NCI-H2227 (cell line): ENCODE measurements around the gene ABCB8.
"Not testable (repeated sequence)": the region's sequence is repeated elsewhere in the genome, so short reads cannot be mapped to it uniquely, and the experiment has no call there.

Experiments
- DNase-seq: peaks from one replicate; lab custom pipeline; 2025; ENCODE audit not compliant: unreplicated experiment; lab: John Stamatoyannopoulos, UW

ABCB8 gene

DNA sequence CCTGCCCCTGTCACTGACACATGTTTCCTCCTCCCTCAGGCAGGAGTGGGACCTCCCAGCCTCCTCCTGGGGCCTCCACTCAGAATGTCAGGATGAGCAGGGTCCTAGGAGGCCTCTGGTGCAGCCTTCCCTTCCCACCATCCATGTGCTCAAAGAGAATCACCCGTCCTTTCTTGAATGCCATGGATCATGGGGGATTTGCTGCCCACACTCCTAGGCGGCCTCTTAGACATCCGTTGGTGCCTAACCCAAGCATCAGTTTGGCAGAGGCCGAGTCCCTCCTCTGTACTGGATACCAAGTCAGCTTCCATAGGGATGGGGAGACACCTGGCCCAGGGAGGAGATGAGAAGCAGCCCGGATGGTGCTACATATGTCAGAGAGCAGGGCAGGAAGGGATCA is 30.4 kb upstream of the ABCB8 start:
- no peak for DNase-seq

DNA sequence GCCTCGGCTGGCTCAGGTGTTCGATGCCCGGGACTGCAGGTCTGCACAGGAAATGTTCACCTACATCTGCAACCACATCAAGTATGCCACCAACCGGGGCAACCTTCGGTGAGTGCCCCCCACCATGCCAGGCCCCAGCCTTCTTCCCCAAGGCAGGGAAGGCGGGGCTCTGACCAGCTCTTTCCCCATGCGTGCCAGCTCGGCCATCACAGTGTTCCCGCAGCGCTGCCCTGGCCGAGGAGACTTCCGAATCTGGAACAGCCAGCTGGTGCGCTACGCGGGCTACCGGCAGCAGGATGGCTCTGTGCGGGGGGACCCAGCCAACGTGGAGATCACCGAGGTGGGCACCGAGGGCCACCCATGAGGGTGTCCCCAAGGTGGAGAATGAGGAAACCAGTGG is 29.9 kb upstream of the ABCB8 start:
- no peak for DNase-seq

DNA sequence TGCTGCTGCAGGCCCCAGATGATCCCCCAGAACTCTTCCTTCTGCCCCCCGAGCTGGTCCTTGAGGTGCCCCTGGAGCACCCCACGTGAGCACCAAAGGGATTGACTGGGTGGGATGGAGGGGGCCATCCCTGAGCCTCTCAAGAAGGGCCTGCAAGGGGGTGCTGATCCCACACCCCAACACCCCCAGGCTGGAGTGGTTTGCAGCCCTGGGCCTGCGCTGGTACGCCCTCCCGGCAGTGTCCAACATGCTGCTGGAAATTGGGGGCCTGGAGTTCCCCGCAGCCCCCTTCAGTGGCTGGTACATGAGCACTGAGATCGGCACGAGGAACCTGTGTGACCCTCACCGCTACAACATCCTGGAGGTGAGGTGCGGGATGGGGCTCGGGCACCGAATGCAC is 29.2 kb upstream of the ABCB8 start:
- DNase-seq: no peak

DNA sequence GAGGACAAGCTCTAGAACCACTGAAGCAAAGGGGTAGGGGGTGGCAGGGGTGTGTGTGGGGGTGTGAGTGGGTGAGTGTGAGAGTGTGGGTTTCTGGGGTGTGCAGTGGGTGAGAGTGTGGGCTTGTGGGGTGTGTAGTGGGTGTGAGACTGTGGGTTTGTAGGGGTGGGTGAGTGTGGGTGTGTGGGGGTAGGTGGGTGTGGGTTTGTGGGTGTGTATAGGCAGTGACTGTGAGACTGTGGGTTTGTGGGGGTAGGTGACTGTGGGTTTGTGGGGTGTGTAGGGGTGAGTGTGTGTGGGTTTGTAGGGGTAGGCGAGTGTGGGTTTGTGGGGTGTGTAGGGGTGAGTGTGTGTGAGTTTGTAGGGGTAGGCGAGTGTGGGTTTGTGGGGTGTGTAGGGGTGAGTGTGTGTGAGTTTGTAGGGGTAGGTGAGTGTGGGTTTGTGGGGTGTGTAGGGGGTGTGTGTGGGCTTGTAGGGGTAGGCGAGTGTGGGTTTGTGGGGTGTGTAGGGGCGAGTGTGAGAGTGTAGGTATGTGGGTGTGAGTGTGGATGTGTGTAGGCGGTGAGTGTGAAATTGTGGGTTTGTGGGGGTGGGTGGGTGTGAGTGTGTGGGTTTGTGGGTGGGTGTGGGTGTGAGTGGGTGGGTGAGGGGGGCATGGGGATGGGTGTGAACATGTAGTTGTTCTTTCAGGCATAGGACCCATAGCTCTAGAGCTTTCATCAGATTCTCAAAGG is 28.6 kb upstream of the ABCB8 start:
- DNase-seq: no peak

DNA sequence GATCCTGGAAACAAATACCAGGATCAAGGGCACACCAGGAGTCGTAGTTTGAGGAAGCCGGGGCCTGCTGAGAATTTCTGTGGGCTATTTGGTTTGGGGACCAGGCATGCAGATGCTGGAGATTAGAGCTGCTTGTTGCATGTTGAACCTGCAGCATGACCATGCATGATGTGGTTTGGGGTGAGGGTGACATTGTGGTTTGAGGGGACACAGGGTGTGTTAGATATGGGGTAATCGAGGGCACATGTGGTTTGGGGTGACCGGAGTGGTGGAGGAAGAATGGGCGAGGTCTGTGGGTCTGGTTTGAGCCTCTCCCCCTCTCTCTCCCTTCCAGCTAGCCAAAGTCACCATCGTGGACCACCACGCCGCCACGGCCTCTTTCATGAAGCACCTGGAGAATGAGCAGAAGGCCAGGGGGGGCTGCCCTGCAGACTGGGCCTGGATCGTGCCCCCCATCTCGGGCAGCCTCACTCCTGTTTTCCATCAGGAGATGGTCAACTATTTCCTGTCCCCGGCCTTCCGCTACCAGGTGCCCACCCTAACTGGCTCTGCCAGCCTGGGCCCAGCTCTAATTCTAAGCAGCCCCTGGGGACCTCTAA is 27.3 kb upstream of the ABCB8 start:
- DNase-seq: no peak

DNA sequence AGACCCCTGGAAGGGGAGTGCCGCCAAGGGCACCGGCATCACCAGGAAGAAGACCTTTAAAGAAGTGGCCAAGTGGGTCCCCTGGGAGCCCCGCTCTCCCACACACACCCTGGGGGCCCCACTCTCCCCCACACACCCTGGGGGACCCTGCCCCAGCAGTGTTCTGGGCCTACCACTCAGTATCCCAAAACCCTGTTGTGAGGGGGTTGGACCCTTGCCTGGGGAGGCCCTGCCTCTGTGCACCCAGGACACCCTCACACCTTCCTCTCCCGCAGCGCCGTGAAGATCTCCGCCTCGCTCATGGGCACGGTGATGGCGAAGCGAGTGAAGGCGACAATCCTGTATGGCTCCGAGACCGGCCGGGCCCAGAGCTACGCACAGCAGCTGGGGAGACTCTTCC is 26.7 kb upstream of the ABCB8 start:
- DNase-seq: no peak

DNA sequence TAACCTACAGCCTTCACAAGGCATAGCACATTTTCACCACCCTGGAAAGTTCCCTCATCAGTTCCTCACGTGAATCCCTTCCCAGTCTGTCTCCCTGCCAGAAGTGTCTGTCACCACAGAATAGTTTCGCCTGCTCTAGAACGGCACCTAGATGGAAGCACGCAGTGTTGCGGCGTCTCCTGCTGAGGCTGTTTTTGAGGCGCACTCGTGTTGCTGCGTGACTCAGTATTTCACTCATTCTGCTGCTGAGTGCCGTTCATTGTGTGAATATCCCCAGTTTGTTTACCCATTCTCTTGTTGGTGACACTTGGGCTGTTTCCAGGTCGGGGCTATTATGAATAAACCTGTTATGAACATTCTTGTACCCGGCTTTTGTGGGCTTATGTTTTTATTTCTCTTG is 24.7 kb upstream of the ABCB8 start:
- no peak for DNase-seq

DNA sequence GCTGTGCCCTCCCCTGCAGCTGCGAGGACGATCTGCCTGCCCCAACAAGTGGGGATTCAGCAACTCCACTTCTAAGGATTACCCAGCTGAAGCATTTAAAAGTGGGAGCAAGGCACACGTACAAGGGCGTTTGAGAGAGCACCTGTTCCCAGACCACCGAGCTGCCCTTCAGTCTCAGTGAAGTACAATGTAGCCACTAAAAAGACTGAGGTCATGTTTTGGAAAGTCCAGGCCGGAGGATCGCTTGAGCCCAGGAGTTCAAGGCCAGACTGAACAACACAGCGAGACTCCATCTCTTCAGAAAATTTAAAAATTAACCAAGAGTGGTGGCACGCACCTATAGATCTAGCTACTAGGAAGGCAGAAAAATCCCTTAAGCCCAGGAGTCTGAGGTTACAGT is 22.7 kb upstream of the ABCB8 start:
- no peak for DNase-seq

DNA sequence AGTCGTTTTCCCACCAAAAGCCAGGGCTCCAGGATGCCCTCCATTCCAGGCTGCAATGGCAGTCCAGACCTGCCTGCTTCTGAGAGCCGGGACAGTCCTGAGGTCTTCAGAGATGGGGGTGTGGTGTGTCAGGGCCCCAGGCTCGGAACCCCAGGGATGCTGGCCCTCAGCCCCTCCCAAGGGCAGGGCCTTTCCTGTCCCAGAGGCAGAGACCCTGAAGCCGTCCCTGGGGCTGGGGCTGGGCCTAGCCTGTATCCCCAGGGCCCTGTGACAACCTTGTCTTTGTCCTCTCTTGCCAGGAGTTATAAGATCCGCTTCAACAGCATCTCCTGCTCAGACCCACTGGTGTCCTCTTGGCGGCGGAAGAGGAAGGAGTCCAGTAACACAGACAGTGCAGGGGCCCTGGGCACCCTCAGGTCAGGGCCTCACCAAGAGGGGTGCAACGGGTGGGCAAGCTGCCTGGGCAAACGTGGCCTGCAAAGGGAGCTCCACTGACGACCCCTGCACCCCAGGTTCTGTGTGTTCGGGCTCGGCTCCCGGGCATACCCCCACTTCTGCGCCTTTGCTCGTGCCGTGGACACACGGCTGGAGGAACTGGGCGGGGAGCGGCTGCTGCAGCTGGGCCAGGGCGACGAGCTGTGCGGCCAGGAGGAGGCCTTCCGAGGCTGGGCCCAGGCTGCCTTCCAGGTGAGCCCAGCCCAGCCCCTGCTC is 21.5 kb upstream of the ABCB8 start:
- DNase-seq: no peak

DNA sequence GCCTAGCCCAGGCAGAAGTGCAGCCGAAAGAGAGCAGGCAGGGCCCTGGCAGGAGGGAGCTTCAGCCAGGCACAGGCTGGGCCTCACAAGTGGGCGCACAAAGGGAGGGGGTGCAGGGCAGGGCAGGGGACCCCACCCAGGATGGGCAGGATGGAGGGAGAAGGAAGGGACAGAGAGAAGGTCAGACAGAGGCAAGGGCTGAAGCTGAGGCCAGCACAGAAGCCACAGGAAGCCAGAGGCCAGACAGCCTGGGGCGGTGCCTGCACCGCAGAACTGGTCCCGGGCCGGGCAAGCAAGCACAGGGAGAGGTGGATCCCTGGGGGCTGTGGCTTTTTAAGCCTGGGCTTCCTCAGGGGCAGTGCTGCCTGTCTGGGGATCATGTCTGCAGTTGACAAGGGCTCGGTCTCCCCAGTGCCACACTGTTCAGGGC is 20.8 kb upstream of the ABCB8 start:
- no peak for DNase-seq

DNA sequence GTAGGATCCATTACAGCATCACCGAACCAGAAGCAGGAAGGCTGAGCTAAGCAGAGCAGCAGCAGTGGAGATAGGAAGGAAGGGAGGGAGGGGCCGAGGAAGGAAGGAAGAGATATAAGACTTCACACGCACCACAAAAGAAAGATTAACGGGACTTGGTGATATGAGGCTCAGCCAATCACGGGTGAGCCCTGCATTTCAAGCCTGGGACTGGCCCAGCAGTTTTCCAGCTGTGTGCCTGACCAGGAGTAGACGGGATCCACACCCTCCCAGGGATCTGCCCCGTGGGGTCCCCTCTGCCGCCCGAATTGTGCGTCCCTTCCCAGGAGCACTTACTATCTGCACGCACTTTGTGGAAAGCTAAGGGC is 20.1 kb upstream of the ABCB8 start:
- no peak for DNase-seq

DNA sequence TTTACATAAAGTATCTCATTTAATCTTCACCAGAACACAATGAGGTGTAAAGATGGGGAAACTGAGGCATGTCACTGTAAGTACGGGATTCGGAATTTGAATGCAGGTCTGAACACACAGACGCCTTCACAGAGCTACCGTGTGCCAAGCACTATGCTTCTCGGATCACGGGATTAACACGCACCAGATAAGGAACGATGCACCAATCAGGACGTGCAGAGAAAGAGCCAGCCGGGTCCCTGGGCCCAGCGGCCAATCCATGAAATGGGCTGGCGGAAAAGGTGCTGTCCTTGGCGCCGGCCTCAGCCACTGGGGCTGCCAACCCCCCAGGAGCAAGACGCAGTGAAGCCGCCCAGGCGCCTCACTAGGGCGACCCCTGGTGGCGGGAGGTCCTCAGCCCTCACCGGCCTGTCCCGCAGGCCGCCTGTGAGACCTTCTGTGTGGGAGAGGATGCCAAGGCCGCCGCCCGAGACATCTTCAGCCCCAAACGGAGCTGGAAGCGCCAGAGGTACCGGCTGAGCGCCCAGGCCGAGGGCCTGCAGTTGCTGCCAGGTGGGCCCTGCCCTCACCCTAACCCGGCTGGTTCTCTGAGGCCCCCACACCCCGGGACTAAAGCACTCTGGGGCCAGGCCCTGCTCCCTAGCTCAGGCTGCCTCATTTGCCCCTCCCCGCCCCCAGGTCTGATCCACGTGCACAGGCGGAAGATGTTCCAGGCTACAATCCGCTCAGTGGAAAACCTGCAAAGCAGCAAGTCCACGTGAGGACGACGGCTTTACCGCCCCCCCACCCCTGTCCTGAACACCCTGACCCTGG is 19.5 kb upstream of the ABCB8 start:
- DNase-seq: no peak

DNA sequence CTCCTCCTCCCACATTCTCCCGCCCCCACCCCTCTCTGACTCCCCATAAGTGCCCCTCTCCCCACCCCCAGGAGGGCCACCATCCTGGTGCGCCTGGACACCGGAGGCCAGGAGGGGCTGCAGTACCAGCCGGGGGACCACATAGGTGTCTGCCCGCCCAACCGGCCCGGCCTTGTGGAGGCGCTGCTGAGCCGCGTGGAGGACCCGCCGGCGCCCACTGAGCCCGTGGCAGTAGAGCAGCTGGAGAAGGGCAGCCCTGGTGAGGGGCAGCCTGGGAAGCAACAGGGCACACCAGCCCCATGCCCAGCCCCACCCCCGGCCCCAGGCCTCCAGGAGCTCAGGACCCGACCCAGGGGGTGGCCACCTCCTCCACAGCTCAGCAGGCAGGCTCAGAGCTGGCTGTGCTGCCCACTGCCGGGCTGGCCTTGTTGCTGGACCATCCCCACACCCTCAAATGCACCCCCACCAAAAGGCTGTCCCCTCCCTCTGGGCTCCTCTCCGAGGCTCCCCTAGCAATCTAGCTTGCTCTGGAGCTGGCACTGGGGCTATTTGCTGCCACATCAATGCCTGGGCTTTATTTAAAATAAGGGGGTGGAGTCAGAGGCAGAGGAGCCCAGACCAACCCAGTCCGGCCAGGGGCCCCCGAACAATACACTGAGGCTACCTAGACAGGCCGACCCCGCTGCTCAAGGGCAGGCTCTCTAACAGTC is 18.8 kb upstream of the ABCB8 start:
- no peak for DNase-seq

DNA sequence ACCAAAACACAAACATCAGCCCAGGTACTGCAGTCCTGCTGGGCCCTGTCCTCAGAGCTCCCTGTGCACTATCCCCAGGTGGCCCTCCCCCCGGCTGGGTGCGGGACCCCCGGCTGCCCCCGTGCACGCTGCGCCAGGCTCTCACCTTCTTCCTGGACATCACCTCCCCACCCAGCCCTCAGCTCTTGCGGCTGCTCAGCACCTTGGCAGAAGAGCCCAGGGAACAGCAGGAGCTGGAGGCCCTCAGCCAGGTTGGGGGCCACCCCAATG is 18.3 kb upstream of the ABCB8 start:
- no peak for DNase-seq

DNA sequence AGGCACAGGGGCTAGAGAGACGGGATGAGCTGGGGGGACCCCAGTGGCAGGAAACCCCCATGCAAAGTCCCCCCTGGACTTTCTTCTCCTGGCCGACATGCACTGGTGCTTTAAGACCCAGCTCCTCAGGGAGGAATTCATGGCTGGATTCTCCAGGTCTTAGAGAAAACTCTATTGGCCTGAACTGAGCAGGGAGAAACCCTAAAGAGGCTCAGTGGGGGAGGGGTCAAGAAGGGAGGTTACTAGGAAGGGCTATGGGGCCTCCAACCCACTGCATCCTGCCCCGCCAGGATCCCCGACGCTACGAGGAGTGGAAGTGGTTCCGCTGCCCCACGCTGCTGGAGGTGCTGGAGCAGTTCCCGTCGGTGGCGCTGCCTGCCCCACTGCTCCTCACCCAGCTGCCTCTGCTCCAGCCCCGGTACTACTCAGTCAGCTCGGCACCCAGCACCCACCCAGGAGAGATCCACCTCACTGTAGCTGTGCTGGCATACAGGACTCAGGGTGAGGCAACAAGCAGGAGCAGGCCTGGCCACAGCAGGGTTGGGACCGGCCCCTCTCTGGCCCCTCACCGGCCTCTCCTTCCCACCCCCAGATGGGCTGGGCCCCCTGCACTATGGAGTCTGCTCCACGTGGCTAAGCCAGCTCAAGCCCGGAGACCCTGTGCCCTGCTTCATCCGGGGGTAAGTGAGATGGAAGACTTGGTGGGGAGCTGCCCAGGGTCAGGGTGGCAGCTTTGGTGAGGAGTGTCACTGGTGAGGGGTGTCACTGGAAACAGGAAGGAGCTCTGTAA is 17.7 kb upstream of the ABCB8 start:
- peak; percentile 36 for DNase-seq

DNA sequence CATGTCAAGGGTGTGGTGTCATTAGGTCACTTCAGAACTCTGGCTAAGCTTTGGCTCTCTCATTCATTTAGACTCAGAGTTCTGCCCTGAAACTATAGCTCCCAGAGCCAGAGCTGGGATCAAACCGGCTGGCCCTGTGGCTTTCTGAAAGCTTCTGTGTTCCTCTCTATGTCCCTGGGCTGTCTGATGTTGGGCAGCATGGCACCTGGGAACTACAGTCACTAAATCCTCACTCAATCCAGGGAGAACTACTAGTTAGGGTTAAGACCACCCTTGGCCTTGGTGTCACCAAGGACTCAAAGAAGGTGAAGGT is 17.2 kb upstream of the ABCB8 start:
- DNase-seq: no peak

DNA sequence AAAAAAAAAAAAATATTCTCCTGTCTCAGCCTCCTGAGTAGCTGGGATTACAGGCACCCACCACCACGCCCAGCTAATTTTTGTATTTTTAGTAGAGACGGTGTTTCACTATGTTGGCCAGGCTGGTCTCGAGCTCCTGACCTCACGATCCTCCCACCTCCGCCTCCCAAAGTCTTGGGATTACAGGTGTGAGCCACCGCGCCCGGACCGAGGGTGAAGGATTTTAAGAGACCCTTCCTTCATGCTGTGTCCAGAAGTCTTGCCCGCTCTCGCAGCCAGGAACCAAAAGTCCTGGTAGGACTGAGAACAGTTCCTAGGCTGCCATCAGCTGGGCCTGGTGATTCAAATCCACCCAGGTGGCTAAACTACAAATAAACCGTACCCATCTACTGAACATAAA is 16.6 kb upstream of the ABCB8 start:
- not testable (repeated sequence) for DNase-seq

DNA sequence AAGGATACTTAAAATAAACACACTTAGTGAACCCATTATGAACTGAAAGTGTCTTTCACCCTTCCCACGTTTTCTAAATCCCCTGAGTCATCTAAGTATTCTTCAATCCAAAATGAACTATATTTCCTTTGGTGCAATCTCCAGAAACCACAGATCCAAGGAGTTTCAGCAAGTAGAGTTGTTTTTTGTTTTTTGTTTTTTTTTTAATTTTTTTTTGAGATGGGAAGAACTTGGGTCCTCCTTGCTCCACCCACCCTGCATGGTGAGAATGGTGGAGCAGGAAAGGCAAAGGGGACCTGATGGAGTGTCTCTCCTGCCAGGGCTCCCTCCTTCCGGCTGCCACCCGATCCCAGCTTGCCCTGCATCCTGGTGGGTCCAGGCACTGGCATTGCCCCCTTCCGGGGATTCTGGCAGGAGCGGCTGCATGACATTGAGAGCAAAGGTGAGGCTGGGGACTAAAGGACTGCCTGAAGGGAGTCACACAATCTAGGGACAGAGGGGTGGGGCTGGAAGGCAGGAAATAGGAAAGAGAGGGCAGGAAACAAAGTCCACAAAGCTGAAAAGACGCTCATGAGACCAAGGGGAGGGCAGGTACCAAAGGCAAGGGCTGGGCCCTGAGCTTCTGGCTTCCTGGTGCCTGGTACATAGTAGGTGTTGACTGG is 16.1 kb upstream of the ABCB8 start:
- no peak for DNase-seq

DNA sequence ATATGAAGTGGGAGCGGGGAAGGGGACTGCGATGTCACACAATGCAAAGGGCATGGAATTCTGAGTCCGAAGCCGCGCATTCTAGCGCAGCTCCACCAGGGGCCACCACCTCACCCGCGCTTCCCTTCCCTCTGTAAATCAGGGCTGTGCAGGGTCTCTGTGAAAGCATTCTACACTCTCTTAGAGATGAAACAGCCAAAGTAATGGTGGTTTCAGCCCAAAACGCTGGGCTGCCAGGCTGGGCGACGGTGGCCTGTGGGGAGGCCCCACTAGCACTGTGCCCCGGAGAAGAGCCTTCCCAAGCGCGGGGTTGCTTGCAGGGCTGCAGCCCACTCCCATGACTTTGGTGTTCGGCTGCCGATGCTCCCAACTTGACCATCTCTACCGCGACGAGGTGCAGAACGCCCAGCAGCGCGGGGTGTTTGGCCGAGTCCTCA is 15.3 kb upstream of the ABCB8 start:
- DNase-seq: no peak

DNA sequence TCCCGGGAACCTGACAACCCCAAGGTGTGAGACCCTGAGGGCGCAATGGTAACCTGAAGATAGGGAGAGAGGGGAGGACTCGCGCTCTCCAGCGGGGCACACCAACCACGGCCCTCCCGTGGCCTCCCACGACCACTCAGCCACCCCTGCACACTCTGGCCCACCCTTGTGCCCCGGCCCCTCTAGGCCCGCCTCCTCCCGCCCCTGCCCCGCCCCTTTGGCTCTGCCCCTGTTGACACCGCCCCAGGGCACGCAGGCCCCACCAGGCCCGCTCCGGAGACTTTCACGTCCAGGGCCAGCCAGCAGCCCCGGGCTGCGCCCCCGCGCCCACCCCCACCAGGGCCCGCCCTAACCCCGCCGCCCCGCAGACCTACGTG is 14.9 kb upstream of the ABCB8 start:
- no peak for DNase-seq
